ENCODE results near the gene GTF3C4.
"Not testable (repeated sequence)": the region's sequence is repeated elsewhere in the genome, so short reads cannot be mapped to it uniquely, and the experiment has no call there.

GTF3C4 gene

GRCh38 chr9:132702254-132702653, 32.0 kb downstream of the GTF3C4 start:
- no peak for DNase-seq

- DNase-seq: no peak
Observed at GRCh38 chr9:132703336-132703735, 33.1 kb downstream of the GTF3C4 start.

- no peak for DNase-seq
Observed at GRCh38 chr9:132708239-132708638, 38.0 kb downstream of the GTF3C4 start.

GRCh38 chr9:132708769-132709430, 38.6 kb downstream of the GTF3C4 start:
- DNase-seq: no peak

- no peak for DNase-seq
Observed at GRCh38 chr9:132710333-132710732, 40.1 kb downstream of the GTF3C4 start.

DNA sequence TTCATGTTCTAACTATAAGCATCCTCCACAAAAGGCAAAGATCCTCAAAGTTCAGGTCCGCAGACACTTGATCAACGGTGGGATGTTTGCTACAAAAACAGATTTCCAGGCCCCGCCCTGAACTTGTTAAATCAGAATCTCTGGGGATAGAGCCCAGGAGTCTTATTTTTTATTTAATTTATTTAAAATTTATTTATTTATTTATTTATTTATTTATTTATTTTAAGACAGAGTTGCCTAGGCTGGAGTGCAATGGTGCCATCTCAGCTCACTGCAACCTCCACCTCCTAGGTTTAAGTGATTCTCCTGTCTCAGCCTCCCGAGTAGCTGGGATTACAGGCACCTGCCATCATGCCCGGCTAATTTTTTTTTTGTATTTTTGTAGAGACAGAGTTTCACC, 40.9 kb downstream of the GTF3C4 start:
- DNase-seq: not testable (repeated sequence)

DNA sequence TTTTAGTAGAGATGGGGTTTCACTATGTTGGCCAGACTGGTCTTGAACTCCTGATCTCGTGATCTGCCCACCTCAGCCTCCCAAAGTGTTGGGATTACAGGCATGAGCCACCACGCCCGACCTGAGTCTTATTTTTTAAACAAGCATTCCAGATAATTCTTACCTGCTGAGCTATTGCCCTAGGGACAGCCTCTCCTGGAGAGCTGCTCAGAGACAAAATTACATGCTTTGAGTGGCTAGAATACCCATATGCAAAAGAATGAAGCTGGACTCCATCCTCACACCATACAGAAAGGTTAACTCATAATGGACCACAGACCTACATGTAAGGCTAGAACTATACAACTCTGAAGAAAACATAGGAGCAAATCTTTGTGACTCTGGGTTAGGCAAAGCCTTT, 41.6 kb downstream of the GTF3C4 start:
- no peak for DNase-seq

GRCh38 chr9:132712753-132713152, 42.5 kb downstream of the GTF3C4 start:
- no peak for DNase-seq

DNA sequence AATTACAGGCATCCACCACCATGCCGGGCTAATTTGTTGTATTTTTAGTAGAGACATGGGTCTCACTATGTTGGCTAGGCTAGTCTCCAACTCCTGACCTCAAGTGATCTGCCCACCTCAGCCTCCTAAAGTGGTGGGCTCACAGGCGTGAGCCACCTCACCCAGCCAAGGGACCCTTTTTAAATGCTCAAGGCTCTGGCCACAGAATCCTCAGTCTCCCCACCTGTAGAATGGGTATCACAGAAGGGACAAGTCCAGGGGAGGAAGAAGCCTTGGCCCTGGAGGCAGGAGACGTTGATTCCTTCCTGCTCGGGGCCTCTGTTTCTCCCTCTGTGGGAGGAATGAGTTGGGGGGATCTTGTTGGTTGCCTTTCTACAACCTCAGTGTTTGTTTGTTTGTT, 45.7 kb downstream of the GTF3C4 start:
- no peak for DNase-seq

DNA sequence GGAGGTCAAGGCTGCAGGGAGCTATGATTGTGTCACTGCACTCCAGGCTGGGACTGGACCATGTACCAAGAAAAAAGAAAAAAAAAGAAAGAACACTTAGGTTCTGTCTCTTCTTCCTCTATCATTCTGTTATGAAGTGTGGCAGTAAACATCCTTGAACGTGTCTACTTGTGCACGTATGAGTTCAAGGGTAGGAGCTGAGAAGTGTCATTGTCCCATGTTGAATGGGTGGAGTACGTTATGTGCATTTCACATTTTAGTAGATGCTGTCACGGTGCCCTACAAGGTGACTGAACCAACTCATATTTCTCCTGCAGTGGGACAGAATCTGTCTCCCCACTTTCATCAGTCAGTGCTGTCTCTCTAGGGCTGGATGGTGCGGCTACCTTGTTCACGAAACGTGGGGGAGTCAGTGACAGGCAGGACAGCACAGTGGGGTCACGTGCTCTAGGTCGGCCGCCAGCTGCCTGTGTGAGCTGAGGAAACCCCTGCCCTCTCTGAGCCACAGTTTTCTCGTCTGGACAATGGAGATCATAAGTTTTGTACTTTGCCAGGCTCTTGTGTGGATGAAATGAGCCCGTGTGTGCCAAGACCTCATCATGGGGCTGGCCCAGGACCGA, 47.2 kb downstream of the GTF3C4 start:
- DNase-seq: no peak

- not testable (repeated sequence) for DNase-seq
Observed at GRCh38 chr9:132718381-132718928, 48.2 kb downstream of the GTF3C4 start.

- DNase-seq: no peak
Observed at GRCh38 chr9:132721661-132722060, 51.4 kb downstream of the GTF3C4 start.

GRCh38 chr9:132722564-132723065, 52.4 kb downstream of the GTF3C4 start:
- DNase-seq: no peak

DNA sequence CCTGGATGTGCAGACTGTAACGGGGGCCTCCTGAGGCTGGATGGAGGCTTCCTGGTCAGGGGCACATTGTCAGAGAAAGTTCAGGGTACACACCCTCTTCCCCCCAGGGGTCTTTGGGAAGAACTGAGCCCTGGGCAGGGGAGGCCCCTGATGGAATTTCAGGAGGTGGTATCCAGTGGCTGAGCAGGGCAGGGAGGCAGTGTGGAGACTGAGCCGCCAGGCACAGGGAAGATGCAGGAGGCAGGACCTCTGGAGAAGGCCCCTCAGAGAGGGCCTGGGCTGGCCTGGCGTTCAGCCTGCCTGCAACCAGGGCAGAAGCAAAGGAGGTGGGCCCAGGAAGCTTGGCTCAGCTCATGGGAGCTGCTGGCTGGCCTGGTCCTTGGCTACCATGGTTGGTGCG, 53.5 kb downstream of the GTF3C4 start:
- DNase-seq: no peak

GRCh38 chr9:132725306-132725705, 55.0 kb downstream of the GTF3C4 start:
- no peak for DNase-seq

DNA sequence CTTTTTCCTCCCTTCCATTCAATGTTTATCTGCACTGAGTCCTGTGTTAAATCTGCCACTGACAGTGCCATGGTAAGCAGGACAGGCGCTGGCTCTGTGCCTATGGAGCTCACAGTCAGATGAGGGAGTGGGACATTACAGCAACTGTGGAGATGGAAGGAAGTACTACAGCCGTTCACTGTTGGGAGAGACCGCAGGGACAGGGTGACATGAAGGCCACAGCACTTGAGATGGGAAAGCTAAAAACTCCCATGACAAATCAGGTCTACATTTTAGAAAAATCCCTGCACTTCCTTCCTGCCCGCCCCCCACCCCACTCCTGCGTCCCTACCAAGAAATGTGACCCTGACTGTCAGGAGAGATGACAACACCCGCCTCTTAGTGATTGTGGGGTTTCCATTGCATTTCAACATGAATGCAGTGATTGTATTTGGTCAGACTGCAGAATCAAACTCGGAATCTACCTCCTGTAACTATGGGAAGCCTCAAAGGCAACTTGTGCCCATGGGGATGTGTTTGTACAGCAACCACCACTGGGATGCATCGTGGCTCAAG, 56.4 kb downstream of the GTF3C4 start:
- no peak for DNase-seq

GRCh38 chr9:132728071-132728470, 57.8 kb downstream of the GTF3C4 start:
- DNase-seq: no peak

GRCh38 chr9:132728497-132728896, 58.2 kb downstream of the GTF3C4 start:
- no peak for DNase-seq

- no peak for DNase-seq
Observed at GRCh38 chr9:132729235-132729890, 59.1 kb downstream of the GTF3C4 start.

- no peak for DNase-seq
Observed at GRCh38 chr9:132730054-132731033, 60.1 kb downstream of the GTF3C4 start.

- DNase-seq: no peak
Observed at GRCh38 chr9:132731230-132731629, 61.0 kb downstream of the GTF3C4 start.

Data from activated CD4-positive, alpha-beta T cell treated with anti-CD3 and anti-CD28 coated beads, Interleukin-2, amount 50 U/mL, for 1 hour (primary cell).